ENCODE results near the gene THRB.

GRCh38 chr3:24224666-24225384 is 269.8 kb downstream of the THRB start:
- TF ChIP-seq CTCF (IDR thresholded peaks at IDR 0.05): no peak
- TF ChIP-seq POLR2A (IDR thresholded peaks at IDR 0.05): no peak

Data from esophagus squamous epithelium (tissue), 4 donors.